WTC11 (cell line): ENCODE results near the gene VEGFB.

Source experiments
- ATF2 ChIP-seq: sonication (generic); formaldehyde crosslinking; IDR thresholded peaks from 2 replicates; pipeline ENCODE4 v1.8.1; 2022; ENCODE audit warnings: low read depth, missing genetic modification reagents, borderline replicate concordance
- ATF3 ChIP-seq: sonication (generic); formaldehyde crosslinking; conservative IDR thresholded peaks from 2 replicates; pipeline ENCODE4 v1.8.1; 2022; ENCODE audit warnings: mild to moderate bottlenecking, missing genetic modification reagents
- USF2 ChIP-seq: sonication (generic); formaldehyde crosslinking; IDR thresholded peaks from 2 replicates; pipeline ENCODE4 v1.8.1; 2023; ENCODE audit warnings: mild to moderate bottlenecking, missing genetic modification reagents, moderate library complexity
- ZNF232 ChIP-seq: sonication (generic); formaldehyde crosslinking; IDR thresholded peaks from 2 replicates; pipeline ENCODE4 v1.8.0; 2022; ENCODE audit warnings: mild to moderate bottlenecking, missing genetic modification reagents
- ZNF512 ChIP-seq: sonication (generic); formaldehyde crosslinking; IDR thresholded peaks from 2 replicates; pipeline ENCODE4 v1.8.1; 2022; ENCODE audit warnings: missing genetic modification reagents, borderline replicate concordance

- TF ChIP-seq USF2 (CRISPR knock-in tag), result no peak
- TF ChIP-seq ZNF512, result no peak
- TF ChIP-seq ATF2 (CRISPR knock-in tag), result no peak
- no peak for TF ChIP-seq ZNF232
- no peak for TF ChIP-seq ATF3 (CRISPR knock-in tag)
These were observed 2.0 kb upstream of the VEGFB start for GRCh38 chr11:64232182-64232966.
